CD4-positive, CD25-positive, alpha-beta regulatory T cell (primary cell): ENCODE data around the gene ACADS. TPM values are rescaled to one million over a fixed set of nuclear protein-coding genes. Genes with fewer than 3 reads are reported as not detected.

Experiments used
- ATAC-seq, 2 donors: fragments of 150-1000 bp; cut with Tn5 transposase; one replicate each; pipeline ENCODE4 v1.10.0; 2021; ENCODE audit warnings: low read depth in 2 of 2, moderate number of reproducible peaks in 2 of 2, moderate library complexity in 1 of 2
- DNase-seq, 3 donors: peaks; one replicate each; pipeline versions ENCODE4 v3.0.0 to v3.0.0-alpha.2; 2012 to 2022; ENCODE audit warnings: mixed read lengths in 1 of 3
- H3K27ac ChIP-seq: one replicate; pipeline ENCODE4 v1.7.0; 2013; ENCODE audit warnings: mild to moderate bottlenecking, low read length; ENCODE audit not compliant: insufficient read depth, poor library complexity, severe bottlenecking
- H3K27me3 ChIP-seq: one replicate; pipeline ENCODE4 v1.7.0; 2013; ENCODE audit warnings: low read length; ENCODE audit not compliant: control insufficient read depth, insufficient read depth
- H3K36me3 ChIP-seq: one replicate; pipeline ENCODE4 v1.7.0; 2013; ENCODE audit warnings: mild to moderate bottlenecking, low read length, moderate library complexity; ENCODE audit not compliant: control insufficient read depth, insufficient read depth
- H3K4me1 ChIP-seq: 2 replicates; pipeline ENCODE4 v1.7.0; 2013; ENCODE audit warnings: mild to moderate bottlenecking, low read length; ENCODE audit not compliant: insufficient read depth, control insufficient read depth, poor library complexity, severe bottlenecking
- H3K4me3 ChIP-seq: one replicate; pipeline ENCODE4 v1.7.0; 2013; ENCODE audit warnings: low read depth, mild to moderate bottlenecking, low read length, moderate library complexity
- H3K9me3 ChIP-seq, 2 experiments: 1 replicate in 1 of 2; 2 replicates in 1 of 2; pipeline ENCODE4 v1.7.0; 2013; ENCODE audit warnings: low read length in 2 of 2, mild to moderate bottlenecking in 1 of 2, moderate library complexity in 1 of 2; ENCODE audit not compliant: control insufficient read depth in 2 of 2
- H3K27ac Mint-ChIP-seq, 3 donors: one replicate each; pipeline ENCODE4 v1.8.0; 2020 to 2022; ENCODE audit warnings: mild to moderate bottlenecking in 3 of 3, mixed read lengths in 3 of 3, moderate library complexity in 2 of 3
- H3K27me3 Mint-ChIP-seq: one replicate; pipeline ENCODE4 v1.8.0; 2022; ENCODE audit warnings: mild to moderate bottlenecking, mixed read lengths
- H3K36me3 Mint-ChIP-seq: one replicate; pipeline ENCODE4 v1.8.0; 2020; ENCODE audit warnings: mixed read lengths
- H3K4me1 Mint-ChIP-seq, 4 donors: one replicate each; pipeline ENCODE4 v1.8.0; 2020 to 2022; ENCODE audit warnings: mixed read lengths in 4 of 4, mild to moderate bottlenecking in 1 of 4
- H3K4me3 Mint-ChIP-seq, 4 donors: one replicate each; pipeline ENCODE4 v1.8.0; 2020 to 2022; ENCODE audit warnings: mild to moderate bottlenecking in 4 of 4, mixed read lengths in 4 of 4, moderate library complexity in 3 of 4
- H3K9me3 Mint-ChIP-seq, 7 donors: one replicate each; pipeline ENCODE4 v1.8.0; 2020 to 2022; ENCODE audit warnings: mixed read lengths in 7 of 7, mild to moderate bottlenecking in 3 of 7, moderate library complexity in 2 of 7
- polyA plus RNA-seq, 4 donors: library from polyadenylated mRNA; unstranded; fragments of 300-500 nt; fragmentation: Illumina TruSeq; gene quantifications; one replicate each; pipeline ENCODE4 v1.2.3, GENCODE V29; 2021
- total RNA-seq: library from RNA; stranded (reverse); gene quantifications from one replicate; pipeline ENCODE4 v1.2.3, GENCODE V29; 2022

Gene ACADS
- total and polyA plus RNA-seq, 5 donors from 2014 or later = 10.9 to 29.8 (median 26.6) TPM

DNA sequence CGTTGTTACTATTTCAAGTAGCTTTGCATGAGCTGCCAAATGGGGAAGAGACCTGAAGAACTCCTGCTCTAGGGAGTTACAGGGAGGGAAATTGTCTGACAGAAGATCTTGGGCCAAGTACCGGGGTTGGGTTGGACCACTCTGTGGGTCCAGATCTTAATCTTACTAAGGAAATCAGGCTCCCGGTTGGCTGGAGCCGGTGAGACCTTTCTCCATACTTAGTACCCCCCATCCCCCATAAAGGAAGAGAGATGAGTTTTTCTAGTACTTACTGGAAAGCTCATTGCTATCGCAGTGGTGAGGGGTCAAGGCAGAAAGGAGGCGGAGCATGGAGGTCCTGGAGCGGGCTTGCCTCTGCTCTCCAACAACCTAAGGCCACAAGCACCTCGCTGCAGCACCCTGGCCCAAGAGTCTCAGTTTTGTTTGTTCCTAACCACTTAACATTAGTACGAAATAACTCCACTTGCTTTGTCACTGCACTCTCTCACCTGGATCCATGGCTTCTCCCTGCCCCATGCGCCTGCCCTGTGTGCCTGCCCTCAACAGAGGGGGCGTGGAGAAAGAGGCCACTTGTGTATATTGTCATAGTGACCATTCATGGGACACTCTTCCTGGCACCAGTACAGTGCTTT lies 22.2 kb upstream of the ACADS start:
- Mint-ChIP-seq H3K27ac (no peak overlapping the region), H3K4me1 (no peaks in the 10 kb centered on the region), H3K4me3 (no peak overlapping the region), H3K9me3 (no peaks in the 10 kb centered on the region), H3K36me3 (peaks cover 22% of the 10 kb centered on the region), H3K27me3 (no peaks in the 10 kb centered on the region)
- H3K27me3 ChIP-seq = no peaks in the 10 kb centered on the region
- ATAC-seq (no peak), DNase-seq (no peak)
- no peak overlapping the region for H3K27ac ChIP-seq
- no peaks in the 10 kb centered on the region for H3K9me3 ChIP-seq
- no peak overlapping the region for H3K4me3 ChIP-seq
- no peaks in the 10 kb centered on the region for H3K4me1 ChIP-seq
- H3K36me3 ChIP-seq = peaks cover 37% of the 10 kb centered on the region

DNA sequence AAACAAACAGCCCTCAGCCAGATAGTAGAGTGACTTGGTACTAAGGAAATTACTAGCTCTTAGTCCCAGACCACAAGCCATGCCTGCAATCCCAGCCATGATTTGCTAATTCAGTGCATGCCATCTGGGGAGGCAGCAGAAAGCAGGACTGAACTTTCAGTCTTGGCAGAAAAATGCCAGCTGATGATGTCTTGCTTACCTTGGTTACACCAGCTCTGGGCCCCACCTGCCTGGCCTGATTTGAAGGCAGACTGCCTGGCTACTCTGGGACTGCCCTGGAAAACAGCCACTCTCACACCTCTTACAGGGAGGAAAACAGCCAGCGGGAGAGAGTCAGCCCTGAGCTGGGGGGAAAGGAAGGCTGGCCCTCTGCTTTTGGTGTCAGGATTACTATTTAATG lies 20.0 kb upstream of the ACADS start:
- H3K27ac Mint-ChIP-seq = no peak overlapping the region
- H3K27me3 Mint-ChIP-seq = no peaks in the 10 kb centered on the region
- H3K4me3 Mint-ChIP-seq = no peak overlapping the region
- peaks cover 2 to 7% (median 5%) of the 10 kb centered on the region in 4 donors for H3K4me1 Mint-ChIP-seq
- no peaks in the 10 kb centered on the region for H3K9me3 ChIP-seq
- no peak for ATAC-seq
- no peaks in the 10 kb centered on the region for H3K9me3 Mint-ChIP-seq
- peaks cover 15% of the 10 kb centered on the region for H3K36me3 ChIP-seq
- H3K4me3 ChIP-seq = no peak overlapping the region
- no peaks in the 10 kb centered on the region for H3K27me3 ChIP-seq
- DNase-seq = no peak
- H3K27ac ChIP-seq = no peak overlapping the region
- H3K4me1 ChIP-seq = peaks cover 8% of the 10 kb centered on the region
- peaks cover 16% of the 10 kb centered on the region for H3K36me3 Mint-ChIP-seq

DNA sequence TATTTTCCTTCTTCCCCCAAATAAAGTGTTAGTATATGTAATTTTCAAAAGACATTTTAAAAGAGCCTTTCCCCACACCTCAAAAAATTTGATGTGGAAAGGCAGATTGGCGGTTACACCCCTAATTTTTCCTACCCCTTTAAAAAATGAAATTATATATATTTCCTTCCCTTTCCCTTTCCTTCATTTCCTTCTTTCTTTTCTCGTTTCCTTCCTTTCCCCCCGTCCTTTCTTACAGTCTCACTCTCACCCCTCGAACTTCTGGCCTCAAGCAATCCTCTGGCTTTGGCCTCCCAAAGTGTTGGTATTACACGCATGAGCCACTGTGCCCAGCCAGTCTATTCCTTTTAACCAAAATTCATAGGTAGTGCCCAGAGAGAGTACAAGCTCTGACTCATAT lies 19.6 kb upstream of the ACADS start:
- Histone ChIP-seq H3K36me3 (peaks cover 11% of the 10 kb centered on the region), H3K27ac (no peak overlapping the region), H3K27me3 (no peaks in the 10 kb centered on the region), H3K9me3 (no peaks in the 10 kb centered on the region), H3K4me1 (peaks cover 11% of the 10 kb centered on the region), H3K4me3 (no peak overlapping the region)
- ATAC-seq (no peak), DNase-seq (no peak)
- H3K36me3 Mint-ChIP-seq = peaks cover 11% of the 10 kb centered on the region
- peak overlapping the region in 1 of 4 donors; percentile 13 for H3K4me3 Mint-ChIP-seq
- peaks cover 2 to 8% (median 5%) of the 10 kb centered on the region in 4 donors for H3K4me1 Mint-ChIP-seq
- H3K9me3 Mint-ChIP-seq = no peaks in the 10 kb centered on the region
- H3K27me3 Mint-ChIP-seq = no peaks in the 10 kb centered on the region
- H3K27ac Mint-ChIP-seq = no peak overlapping the region

DNA sequence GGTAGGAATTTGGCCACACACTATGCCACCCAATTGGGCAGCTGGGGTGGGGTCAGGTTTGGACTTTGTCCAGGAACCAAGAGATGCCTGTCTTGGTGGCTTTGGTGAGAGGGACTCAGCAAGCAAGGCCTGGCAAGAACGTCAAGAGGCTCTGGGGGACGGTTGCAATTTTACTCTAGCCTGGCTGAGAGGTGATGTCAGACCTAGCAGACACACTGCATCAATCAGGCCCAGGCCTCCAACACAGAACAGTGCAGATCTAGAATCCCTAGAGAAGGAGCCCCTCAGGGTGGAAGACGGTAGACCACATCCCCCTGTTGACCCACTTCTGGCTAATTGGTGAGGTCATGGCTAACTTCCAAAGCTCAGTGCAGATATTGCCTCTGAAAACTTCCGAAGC lies 17.0 kb upstream of the ACADS start:
- Mint-ChIP-seq H3K4me3 (peak overlapping the region; percentile 7 to 93 (median 63)), H3K27me3 (no peaks in the 10 kb centered on the region), H3K27ac (no peak overlapping the region), H3K9me3 (no peaks in the 10 kb centered on the region), H3K36me3 (peaks cover 3% of the 10 kb centered on the region), H3K4me1 (peaks cover 13 to 31% (median 22%) of the 10 kb centered on the region in 4 donors)
- Histone ChIP-seq H3K36me3 (peaks cover 3% of the 10 kb centered on the region), H3K27me3 (no peaks in the 10 kb centered on the region), H3K27ac (no peak overlapping the region), H3K4me3 (no peak overlapping the region), H3K4me1 (peaks cover 22% of the 10 kb centered on the region), H3K9me3 (no peaks in the 10 kb centered on the region)
- DNase-seq (no peak), ATAC-seq (no peak)

GRCh38 chr12:120710031-120710804 lies 15.4 kb upstream of the ACADS start, which contains the start of gene UNC119B:
UNC119B (plus strand) TSS chr12:120710458; CDS start chr12:120710475, 17 bp downstream.
- Mint-ChIP-seq H3K27me3 (no peaks in the 10 kb centered on the region), H3K4me1 (peaks cover 18 to 36% (median 29%) of the 10 kb centered on the region in 4 donors), H3K36me3 (peaks cover 8% of the 10 kb centered on the region), H3K27ac (peak within 1 kb of the TSS; percentile 67 to 92 (median 86)), H3K9me3 (no peaks in the 10 kb centered on the region), H3K4me3 (peak within 1 kb of the TSS; percentile 93 to 97 (median 94))
- Histone ChIP-seq H3K36me3 (peaks cover 10% of the 10 kb centered on the region), H3K27me3 (no peaks in the 10 kb centered on the region), H3K4me1 (peaks cover 26% of the 10 kb centered on the region), H3K4me3 (peak within 1 kb of the TSS; percentile 68), H3K27ac (peak within 1 kb of the TSS; percentile 68), H3K9me3 (no peaks in the 10 kb centered on the region)
- peak; percentile 81 to 82 for ATAC-seq
- peak; percentile 61 to 73 (median 71) for DNase-seq

GRCh38 chr12:120710805-120711296 lies 14.8 kb upstream of the ACADS start:
- H3K27ac Mint-ChIP-seq = peak overlapping the region; percentile 67 to 92 (median 86)
- no peaks in the 10 kb centered on the region for H3K27me3 ChIP-seq
- DNase-seq (no peak), ATAC-seq (peak in 1 of 2 donors; percentile 16)
- peaks cover 13% of the 10 kb centered on the region for H3K36me3 ChIP-seq
- peaks cover 26% of the 10 kb centered on the region for H3K4me1 ChIP-seq
- peaks cover 18 to 36% (median 29%) of the 10 kb centered on the region in 4 donors for H3K4me1 Mint-ChIP-seq
- H3K9me3 Mint-ChIP-seq = no peaks in the 10 kb centered on the region
- H3K27me3 Mint-ChIP-seq = no peaks in the 10 kb centered on the region
- peaks cover 8% of the 10 kb centered on the region for H3K36me3 Mint-ChIP-seq
- peak overlapping the region; percentile 93 to 97 (median 94) for H3K4me3 Mint-ChIP-seq
- peak overlapping the region; percentile 68 for H3K27ac ChIP-seq
- H3K4me3 ChIP-seq = peak overlapping the region; percentile 51
- no peaks in the 10 kb centered on the region for H3K9me3 ChIP-seq

GRCh38 chr12:120711411-120711810 lies 14.2 kb upstream of the ACADS start:
- Mint-ChIP-seq H3K9me3 (no peaks in the 10 kb centered on the region), H3K4me3 (peak overlapping the region; percentile 93 to 97 (median 94)), H3K27ac (peak overlapping the region; percentile 67 to 92 (median 86)), H3K36me3 (peaks cover 12% of the 10 kb centered on the region), H3K4me1 (peaks cover 18 to 36% (median 29%) of the 10 kb centered on the region in 4 donors), H3K27me3 (no peaks in the 10 kb centered on the region)
- Histone ChIP-seq H3K36me3 (peaks cover 19% of the 10 kb centered on the region), H3K4me3 (peak overlapping the region; percentile 51), H3K27me3 (no peaks in the 10 kb centered on the region), H3K4me1 (peaks cover 26% of the 10 kb centered on the region), H3K9me3 (no peaks in the 10 kb centered on the region), H3K27ac (peak overlapping the region; percentile 68)
- no peak for DNase-seq
- ATAC-seq = no peak
